HCT116 (cell line): ENCODE data around the gene FYCO1.

ENCODE experiments used
- CEBPB ChIP-seq: IDR thresholded peaks from 2 replicates; pipeline ENCODE4 v1.6.1; 2012; ENCODE audit warnings: low read depth
- EZH2 ChIP-seq: fragments of 200-600 bp; sonication (generic); IDR thresholded peaks from 2 replicates; pipeline ENCODE4 v1.6.1; 2017; ENCODE audit warnings: antibody characterized with exemption, mixed run types
- SIN3A ChIP-seq: IDR thresholded peaks from 2 replicates; pipeline ENCODE4 v1.6.1; 2012; ENCODE audit warnings: low read depth
- TCF7L2 ChIP-seq: IDR thresholded peaks from 2 replicates; pipeline ENCODE4 v1.7.0; 2011; ENCODE audit warnings: borderline replicate concordance, inconsistent platforms; ENCODE audit not compliant: insufficient read depth, insufficient read length; ENCODE audit errors: extremely low read depth
- ZFX ChIP-seq: fragments of 450-650 bp; IDR thresholded peaks from 2 replicates; pipeline ENCODE4 v1.6.1; 2017
- ZNF274 ChIP-seq: fragments of 200-500 bp; sonication (Bioruptor generic); IDR thresholded peaks from 2 replicates; pipeline ENCODE4 v1.6.1; 2014; ENCODE audit warnings: mild to moderate bottlenecking, low read depth, low read length, inconsistent platforms
- TF ChIP-seq, protein P1 (sequence below), 3 experiments: fragments of 200-600 bp in 1 of 3; sonication (generic) in 1 of 3; IDR thresholded peaks in 2 of 3; conservative IDR thresholded peaks in 1 of 3; 2 replicates each; pipeline ENCODE4 v1.5.1; 2012 to 2017; ENCODE audit warnings: low read depth in 2 of 3, low read length in 2 of 3, antibody characterized with exemption in 1 of 3, borderline replicate concordance in 1 of 3, control low read depth in 1 of 3, mild to moderate bottlenecking in 1 of 3, mixed read lengths in 1 of 3, mixed run types in 1 of 3, moderate library complexity in 1 of 3; ENCODE audit not compliant: insufficient read depth in 1 of 3
- TF ChIP-seq, protein P2 (sequence below): IDR thresholded peaks from 2 replicates; pipeline ENCODE4 v1.6.1; 2011; ENCODE audit warnings: mild to moderate bottlenecking, low read length, moderate library complexity; ENCODE audit not compliant: insufficient replicate concordance; ENCODE audit errors: extremely low read depth

DNA sequence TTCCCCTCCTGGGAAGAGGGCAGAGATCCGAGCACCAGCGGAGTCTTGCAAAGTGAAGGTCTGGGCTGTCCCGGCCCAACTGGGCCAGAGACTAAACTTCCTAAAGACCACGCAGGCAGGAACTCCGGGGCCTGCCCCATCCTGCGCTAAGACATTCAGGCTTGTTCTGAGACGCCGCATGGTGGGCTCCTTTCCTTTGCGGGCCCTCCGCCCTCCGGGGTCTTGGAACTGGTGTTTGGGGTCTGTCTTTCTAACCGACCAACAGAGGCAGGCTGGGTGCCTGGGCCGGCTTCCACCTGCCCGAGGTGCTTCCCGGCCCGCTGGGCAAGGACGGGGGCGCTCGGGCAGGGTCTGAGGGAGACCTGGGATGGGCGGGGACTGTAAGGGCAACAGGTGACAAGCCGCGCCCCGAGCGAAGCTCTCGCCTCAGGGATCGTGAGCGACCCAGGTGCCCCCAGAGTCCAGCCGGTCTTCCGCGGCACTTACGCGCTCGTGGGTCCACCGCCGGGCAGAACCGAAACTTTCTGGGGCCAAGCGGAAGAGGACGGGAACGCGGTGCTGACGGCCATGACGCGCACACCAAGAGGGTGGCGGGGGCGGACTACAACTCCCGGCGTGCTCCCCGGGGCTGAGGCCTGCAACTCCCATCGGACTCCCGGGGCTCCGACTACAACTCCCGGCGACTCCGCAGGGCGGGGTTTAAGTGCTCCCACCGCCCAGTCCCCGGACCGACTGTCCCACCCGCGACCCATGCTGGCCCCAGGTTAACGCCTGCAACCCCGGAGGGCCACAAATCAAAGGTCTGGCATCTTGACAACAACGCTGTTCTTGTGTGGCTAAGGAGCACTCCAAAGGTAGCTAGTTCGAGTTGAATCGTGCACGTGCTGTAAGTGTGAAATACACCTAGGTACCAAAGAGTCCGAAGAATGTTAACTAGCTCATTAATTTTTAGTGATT lies at the start of gene FYCO1:
- TF ChIP-seq, protein P1, sequence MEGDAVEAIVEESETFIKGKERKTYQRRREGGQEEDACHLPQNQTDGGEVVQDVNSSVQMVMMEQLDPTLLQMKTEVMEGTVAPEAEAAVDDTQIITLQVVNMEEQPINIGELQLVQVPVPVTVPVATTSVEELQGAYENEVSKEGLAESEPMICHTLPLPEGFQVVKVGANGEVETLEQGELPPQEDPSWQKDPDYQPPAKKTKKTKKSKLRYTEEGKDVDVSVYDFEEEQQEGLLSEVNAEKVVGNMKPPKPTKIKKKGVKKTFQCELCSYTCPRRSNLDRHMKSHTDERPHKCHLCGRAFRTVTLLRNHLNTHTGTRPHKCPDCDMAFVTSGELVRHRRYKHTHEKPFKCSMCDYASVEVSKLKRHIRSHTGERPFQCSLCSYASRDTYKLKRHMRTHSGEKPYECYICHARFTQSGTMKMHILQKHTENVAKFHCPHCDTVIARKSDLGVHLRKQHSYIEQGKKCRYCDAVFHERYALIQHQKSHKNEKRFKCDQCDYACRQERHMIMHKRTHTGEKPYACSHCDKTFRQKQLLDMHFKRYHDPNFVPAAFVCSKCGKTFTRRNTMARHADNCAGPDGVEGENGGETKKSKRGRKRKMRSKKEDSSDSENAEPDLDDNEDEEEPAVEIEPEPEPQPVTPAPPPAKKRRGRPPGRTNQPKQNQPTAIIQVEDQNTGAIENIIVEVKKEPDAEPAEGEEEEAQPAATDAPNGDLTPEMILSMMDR (IDR thresholded peaks at IDR 0.05 in 2 of 3, conservative IDR thresholded peaks at IDR 0.05 in 1 of 3; ENCODE audit: borderline replicate concordance in 1 of 3, insufficient read depth in 1 of 3, low read depth in 2 of 3, low read length in 2 of 3), result no peak
- TF ChIP-seq SIN3A (peak; percentile 53; the same call in 1 of the 2 replicates), TCF7L2 (peak; percentile 22), CEBPB (no peak), ZFX (peak; percentile 54; the same call in 1 of the 2 replicates), EZH2 (no peak), ZNF274 (no peak)
- TF ChIP-seq, protein P2, sequence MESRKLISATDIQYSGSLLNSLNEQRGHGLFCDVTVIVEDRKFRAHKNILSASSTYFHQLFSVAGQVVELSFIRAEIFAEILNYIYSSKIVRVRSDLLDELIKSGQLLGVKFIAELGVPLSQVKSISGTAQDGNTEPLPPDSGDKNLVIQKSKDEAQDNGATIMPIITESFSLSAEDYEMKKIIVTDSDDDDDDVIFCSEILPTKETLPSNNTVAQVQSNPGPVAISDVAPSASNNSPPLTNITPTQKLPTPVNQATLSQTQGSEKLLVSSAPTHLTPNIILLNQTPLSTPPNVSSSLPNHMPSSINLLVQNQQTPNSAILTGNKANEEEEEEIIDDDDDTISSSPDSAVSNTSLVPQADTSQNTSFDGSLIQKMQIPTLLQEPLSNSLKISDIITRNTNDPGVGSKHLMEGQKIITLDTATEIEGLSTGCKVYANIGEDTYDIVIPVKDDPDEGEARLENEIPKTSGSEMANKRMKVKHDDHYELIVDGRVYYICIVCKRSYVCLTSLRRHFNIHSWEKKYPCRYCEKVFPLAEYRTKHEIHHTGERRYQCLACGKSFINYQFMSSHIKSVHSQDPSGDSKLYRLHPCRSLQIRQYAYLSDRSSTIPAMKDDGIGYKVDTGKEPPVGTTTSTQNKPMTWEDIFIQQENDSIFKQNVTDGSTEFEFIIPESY, result no peak
